CD1c-positive myeloid dendritic cell (primary cell): ENCODE data around the gene DSCAM.
"Not testable (repeated sequence)": the region's sequence is repeated elsewhere in the genome, so short reads cannot be mapped to it uniquely, and the experiment has no call there.

Experiments
- DNase-seq: peaks from one replicate; pipeline ENCODE4 v3.0.0-alpha.2; 2016; ENCODE audit errors: extremely low spot score

The DSCAM gene

DNA sequence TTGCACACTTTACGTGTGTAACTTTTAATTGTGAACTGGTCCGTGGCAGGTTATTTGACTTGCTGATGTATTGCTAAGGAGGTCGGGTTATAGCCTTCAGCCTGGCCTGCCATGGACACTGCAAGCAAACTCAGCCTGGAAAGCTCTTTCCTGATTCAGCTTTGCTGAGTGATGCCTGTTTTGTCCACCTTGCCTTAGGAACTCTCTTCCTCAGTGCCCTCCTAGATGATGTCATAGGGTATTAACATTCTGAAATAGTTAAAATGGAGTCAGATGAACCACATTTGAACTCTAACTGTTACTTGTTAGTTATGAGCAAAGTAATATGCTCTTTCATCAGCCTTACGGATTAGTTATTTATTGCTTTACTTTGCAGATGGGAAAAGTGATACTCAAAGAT is 533.7 kb downstream of the DSCAM start:
- no peak for DNase-seq

DNA sequence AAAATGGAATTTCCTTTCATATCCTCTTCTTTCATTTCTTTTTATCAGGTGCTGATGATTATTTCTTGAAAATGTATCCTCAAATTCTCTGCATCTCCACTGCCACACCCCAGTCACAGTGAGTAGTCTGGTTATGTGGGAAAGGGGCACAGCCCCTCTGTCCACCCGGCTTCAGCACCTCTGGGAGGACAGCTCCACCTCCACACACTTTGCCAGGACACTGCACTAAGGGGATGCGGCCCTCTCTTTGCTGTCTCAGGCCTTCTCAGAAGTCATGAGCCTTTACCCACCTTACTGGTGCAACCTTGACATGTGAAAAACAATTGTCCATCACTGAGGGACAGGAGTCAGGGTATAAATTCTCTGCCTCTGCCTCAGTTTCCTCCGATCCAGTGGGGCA is 546.7 kb downstream of the DSCAM start:
- DNase-seq = no peak

DNA sequence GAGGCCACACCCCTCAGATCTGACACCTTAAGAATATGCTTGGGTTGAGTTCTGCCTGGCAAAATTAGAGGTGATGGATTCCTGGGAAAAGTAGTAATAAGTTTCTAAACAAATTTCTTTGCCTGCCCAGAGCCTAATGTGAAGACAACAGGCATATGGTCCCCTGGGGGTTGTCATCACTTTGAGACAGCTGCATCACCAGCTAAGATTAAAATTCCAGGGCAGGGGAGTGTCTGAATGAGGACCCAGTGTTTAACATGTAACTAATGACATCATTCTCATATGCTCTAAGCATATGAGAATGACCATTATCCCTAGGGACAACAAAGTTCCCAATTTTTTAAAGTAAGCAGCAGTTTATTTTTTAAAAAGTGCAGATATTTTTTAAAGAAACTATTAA is 547.5 kb downstream of the DSCAM start:
- DNase-seq = no peak

DNA sequence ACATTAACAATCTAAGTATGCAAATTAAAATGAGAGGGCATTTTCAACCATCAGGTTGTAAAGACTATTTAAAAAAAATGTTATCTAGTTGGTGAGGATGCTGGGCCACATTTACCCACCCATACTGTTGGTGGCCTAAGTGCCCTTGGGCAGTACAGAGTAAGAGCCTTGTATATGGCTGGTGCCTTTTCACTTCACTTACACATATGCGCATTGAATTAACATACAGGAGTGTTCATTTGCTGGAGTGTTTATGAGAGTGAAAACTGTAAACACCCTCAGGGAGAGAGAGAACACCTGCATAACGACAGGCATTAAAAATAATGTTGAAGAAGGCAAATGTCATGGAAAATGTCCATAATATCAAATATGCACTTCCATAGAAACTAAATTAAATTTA is 552.6 kb downstream of the DSCAM start:
- no peak for DNase-seq

DNA sequence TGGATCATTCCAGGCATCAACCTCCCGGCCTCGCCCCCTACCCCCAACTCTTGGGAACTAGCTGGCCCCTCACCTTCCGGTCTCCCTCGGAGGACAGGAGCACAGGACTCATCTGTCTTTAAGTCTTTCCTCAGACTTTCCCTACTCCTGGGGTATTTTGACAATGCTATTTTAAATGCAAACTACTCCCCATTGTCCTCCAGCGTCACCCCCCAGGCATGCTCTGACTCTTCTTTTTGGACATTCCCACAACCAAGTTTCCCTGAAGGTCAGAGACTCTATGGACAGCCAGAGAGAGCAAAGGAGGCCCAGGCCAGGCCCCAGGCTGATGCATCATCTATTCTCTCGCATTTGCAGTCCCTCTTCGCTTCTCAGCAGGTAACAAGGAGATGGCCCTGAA is 555.4 kb downstream of the DSCAM start:
- no peak for DNase-seq

DNA sequence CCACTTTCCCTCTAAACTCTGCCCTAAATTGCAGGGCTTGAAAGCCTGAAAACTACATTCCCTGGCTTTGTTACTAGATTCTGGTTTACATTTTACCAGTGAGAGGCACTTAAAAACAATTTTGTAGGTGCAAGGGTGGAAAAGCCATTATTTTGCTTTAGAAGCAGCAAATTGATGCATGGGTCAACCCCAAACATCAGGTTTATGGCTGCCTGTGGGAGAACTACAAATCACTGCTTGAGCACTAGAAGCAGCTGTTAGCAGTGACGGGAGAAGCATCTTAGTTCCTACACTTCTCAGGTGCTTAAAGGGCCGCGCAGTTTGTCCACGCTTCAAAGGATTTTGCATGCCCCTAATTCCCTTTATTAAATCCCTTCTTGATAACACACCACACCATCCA is 562.5 kb downstream of the DSCAM start:
- no peak for DNase-seq

DNA sequence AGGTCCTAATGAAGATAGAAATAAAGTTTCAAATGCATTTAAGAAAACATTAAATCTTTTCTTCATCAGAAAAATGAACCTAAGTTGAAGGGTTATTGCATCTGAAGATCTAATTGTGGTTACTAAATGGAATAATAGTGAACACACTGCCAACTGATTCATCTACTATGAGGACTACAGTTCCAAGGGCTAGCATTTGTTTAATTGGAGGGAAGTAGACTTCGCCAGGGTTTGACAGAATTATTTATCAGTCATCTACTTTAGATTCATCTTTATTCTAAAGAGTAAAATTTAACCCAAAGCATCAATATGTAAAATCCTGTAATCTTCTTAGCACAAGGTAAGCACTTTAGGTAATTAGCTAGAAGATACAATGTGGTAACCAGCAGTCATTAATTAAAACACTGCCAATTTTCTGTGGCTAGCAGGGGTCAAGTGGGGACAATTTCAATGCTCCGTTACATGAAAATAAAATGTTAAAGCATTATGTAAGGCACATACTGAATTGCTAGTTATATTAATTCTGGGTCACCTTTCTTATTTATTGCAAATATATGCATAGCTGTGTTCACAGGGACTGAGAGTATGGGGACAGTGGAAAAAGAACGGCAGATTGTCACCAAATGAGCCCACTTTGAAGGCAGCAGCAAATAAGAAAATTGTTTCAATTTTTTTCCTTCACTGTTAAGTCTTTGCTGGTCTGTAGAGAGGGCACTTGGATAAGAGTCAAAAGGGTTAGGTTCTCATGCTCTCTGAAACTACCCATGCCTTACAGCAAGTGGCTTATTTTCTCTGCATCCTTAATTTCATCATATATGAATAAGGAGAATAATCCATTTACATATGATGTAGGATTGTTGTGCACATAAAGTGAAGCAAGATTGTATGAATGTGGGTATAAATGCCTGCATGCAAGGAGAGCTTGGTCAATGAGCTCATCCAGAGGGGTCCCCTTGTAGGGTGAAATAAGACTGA is 563.8 kb downstream of the DSCAM start:
- no peak for DNase-seq

DNA sequence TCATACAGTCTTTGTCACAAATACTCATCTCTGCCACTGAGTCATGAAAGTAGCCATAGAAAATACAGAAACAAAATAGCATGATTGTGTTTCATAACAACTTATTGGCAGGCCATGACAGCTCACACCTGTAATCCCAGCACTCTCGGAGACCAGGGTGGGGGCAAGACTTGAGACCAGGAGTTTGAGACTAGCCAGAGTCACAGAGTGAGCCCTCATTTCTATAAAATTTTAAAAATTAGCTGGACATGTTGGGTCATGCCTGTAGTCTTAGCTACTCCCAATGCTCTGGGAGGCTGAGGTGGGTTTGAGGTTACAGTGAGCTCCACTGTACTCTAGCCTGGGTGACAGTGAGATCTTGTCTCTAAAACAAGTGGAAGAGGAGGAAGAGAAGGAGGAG is 568.6 kb downstream of the DSCAM start:
- no peak for DNase-seq

DNA sequence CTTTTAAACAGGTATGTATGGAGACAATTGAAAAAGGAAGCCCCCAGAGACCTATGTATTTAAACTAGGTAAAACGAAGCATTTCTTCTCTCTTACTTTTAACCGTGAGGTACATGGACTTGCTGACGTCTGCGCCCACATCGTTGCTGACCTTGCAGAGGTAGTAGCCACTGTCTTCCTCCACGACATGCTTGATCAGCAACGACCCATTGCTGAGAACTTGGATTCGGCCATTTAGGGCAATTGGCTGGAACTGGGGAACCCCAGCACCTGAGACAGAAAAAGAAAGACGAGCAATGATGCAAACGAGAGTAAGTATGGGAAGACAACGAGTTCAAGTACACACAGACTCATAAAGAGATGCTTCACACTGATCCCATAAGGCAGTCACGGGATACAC is 571.0 kb downstream of the DSCAM start:
- no peak for DNase-seq

DNA sequence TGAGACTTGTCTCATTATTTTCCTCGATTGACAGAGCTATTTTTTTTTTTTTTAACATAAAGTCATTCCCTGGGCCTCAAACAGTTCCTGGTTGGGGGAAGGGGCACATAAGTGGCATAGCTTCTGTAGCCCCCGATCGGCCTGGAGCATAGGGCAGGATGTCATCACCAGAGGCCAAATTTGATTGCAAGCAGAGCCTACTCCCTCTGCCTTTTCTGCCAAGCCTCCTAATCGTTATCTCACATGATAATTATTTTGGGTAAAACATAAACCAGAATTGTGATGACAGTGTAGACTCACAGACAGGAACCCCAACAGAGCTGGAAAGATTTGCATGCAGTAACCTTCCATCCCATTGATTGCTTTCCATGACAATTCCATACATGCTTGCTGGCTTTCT is 574.9 kb downstream of the DSCAM start:
- DNase-seq = no peak

DNA sequence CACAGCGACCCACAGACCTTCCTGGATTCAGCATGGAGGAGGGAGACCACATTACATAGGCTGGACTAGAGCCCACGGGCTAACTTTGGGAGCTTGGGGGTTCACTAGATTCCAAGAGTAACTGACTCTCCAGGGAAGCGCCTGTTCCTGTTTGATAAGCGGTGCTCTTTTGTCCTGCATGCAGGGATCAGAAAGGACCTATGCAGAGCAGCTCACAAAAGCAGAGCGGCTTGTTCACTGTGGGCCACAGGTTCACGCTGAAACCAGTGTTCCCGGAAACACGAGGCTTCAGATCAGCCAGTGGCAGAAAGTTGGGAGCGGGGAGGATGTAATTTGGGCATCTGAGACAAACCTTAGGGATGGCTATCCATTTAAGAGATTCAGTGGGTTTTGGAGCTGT is 575.8 kb downstream of the DSCAM start:
- no peak for DNase-seq

DNA sequence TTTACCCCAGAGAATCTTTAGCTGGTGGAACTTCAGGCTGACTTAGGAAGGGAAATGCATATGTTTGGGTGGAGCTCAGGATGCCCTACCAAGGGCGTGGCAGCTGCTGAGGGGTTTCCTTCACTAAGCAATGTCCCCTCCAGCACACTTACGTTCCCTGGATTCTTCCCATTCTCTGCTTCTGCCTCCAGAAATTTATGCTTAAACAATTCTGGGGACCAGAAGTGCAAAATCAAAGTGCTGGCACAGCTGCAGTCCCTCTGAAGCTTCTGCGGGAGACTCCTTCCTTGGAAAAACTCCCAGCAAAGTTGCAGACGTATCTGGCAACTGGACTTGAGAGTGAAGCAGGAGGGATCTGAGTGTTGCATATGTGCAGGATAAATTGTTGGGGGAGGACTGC is 576.9 kb downstream of the DSCAM start:
- no peak for DNase-seq

DNA sequence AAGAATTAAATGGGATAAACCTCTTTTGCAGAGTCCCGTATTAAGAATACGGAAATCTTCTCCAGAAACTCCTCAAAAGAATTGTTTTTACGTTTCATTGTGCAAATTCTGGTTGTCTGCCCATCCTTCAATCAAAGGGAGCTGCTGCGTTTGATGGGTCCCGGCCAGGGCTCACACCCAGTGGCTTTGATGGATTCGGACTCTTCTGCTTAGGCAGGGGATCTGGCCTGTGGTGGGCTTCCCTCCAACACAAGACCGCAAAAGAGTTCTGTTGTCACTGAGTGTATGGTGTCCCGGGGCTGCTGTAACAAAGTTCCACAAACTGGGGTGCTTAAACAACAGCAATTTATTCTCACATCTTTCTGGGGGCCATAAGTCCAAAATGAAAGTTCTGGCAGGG is 577.7 kb downstream of the DSCAM start:
- DNase-seq = no peak

DNA sequence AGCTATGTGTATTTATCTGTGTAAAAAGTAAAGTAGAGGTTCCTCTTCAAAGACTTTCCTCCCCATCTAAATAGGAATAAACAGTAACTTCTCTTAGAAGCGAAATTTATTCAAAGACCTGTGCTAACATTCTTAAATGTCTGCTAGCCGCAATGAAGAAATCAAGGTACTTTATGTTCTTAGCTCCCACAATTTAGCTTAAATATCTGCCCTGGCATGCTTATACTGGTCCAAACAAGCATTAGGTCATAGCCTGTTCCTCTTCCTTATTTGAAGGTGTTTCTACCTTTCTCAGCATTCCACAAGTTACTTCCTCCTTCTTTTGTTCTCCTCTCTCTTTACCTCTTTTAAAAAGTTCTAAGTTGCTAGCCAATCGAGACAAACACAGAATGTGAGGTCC is 588.5 kb downstream of the DSCAM start:
- not testable (repeated sequence) for DNase-seq

DNA sequence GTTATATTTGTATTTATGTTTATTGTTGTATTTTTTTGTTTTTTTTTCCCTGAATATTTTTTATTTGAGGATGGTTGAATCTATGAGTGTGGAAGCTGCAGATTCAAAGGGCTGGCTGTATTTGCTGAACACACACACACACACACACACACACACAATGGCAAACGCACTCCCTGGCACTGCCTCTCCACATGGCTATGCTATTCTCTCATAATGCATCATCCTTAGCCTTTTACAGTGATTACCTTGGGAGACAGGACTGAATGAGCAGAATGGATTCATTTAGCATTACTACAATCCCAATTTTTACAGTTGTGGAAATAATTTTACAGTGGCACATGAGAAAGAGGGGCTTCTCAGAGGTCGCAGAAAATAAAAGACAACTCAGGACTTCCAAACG is 589.6 kb downstream of the DSCAM start:
- no peak for DNase-seq

DNA sequence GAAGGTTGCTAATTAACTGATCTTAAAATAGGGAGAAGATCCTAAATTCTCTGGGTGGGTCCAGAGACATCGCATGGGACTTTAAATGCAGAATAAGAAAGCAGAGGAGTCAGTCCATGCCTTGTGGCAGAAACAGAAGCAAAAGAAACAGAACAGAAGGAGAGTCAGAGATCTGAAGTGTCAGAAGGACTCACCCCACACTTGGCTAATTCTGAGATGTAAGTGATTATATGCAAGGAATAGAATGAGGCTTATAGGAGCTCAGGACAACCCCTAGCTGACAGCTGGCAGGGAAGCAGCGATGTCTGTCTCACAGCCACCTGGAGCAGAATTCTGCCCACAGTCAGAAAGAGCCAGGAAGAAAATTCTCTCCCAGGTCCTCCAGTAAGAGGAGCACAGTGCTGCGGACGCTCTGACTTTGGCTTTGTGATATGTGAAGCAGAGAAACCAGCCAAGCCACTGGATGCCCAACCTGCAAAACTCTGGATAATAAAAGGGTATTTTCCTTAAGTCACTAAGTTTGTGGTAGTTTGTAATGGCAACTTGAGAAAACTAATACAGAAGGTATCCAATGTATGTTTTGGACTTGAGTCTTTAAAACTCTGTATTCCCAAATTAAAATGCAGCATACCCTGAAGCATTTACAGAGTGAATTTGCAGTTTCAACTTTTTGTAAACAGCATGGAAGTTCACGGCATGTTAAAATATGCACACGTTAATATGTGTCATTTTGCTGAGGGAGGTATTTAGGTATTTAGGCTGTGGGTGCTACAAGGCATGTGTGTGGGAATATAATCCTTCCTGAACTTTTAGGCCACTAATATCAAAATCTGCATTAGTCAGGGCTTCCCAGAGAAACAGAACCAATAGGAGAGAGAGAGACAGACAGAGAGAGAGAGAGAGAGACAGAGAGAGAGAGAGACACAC is 591.2 kb downstream of the DSCAM start:
- DNase-seq = no peak

DNA sequence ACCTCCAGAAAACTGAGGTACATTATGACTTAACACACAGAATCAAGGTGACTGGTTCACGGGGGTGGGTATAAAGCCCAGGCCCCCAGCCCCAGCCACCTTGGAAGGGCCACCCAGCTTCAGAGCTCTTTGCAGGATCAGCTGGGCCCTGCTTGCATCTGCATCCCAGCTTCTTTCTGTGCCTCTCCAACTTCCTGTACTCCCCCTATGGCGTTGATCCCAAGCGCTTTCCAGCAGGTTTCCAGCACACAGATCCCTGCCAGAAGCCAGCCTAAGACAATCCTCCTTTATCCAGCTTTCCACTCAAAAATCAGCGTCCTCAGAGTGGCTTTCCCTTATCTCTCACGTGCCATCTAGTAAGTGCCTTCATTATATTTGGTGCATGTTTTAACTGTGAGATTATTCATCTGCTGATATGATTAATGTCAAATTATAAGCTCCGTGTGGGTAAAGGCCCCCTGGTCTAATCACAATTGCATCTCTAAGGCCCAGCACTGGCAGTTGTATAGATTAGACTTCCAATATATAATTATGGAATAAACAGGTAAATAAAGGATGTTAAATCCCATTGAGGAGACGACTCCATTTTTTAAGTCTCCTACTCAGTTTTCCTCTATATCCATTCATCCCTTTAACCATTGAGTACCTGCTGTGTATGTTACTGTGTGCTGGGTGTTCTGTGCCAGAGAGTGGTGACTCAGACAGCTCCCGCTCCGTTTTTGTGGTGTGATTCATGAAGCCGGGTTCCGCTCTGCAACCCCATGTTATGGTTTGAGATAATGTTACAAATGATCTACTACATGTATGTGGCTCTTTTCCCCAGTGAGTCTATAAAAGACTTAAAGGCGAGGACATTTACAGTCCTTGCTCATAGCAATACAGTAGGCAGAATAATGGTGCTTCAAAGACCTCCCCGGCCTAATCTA is 592.2 kb downstream of the DSCAM start:
- no peak for DNase-seq

DNA sequence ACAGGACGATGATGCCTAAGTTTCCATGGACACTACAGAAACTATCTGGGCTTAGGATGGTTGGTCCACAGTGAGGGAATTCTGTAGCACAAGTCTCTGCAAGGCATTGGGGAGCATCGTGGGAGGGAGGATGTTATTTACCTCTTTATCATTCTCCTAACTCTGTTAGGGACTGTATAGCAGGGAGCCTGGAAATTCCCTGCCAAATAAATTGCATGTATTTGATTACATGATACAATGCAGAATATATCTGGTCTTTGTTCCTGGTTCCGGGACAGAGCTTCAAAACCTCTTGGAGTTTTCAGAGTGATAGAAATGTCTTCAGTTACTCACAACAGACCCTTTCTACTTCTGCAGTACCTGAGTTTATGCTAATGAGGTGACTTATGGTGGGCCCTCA is 593.8 kb downstream of the DSCAM start:
- no peak for DNase-seq

DNA sequence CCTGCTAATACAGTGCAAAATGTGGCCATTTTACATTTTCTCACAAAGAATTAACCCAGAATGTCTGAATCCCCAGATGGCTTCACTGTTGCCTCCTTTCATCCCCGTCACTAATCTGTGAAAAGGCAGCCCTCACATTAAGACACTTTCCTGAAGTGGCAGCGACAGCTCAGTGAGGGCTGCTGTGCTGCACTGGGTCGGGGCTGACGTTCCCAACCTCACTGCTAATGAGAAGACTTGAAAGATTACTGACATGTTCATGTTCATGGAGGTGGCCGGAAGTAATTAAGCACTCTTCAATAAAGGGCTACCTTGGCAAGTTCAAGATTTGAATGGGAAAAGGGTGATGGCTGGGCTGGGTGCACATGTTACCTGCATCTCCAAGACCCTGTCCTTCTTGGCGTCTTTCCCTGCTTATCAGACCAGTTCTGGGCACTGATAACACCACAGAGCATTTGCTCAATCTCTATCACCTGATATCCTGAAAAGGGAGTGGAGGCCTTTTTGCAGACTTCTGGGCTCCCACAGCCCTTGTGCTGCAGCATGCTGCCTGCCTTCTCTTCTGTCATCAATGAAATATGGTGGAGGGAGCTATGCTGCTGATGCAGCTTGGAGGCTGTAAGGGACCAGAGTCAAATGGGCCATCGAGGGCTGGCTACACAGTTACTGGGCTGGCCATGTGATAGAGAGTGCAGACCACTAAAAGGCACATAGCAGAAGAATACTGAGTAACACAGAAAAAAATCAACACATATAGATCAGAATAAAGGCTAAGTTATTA is 596.3 kb downstream of the DSCAM start:
- DNase-seq = no peak

DNA sequence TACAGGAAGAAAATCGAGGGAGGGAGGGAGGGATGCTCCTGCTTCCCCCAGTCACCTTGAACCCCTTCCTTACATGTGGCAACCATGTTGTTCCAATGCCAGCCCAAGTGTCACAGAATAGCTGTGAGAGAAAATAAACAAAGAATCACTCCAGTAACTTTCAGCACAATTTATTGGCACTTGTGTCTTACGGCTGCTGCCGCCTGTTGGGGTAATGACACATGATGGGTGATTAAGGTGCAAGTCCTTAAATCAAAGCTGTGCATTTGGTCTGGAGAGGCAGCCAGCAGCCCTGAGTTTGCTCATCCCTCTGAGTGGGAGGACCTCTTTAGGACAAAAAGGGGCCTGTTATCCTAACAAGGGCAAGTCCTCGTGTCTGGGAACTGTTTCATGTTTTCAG is 602.0 kb downstream of the DSCAM start:
- no peak for DNase-seq

DNA sequence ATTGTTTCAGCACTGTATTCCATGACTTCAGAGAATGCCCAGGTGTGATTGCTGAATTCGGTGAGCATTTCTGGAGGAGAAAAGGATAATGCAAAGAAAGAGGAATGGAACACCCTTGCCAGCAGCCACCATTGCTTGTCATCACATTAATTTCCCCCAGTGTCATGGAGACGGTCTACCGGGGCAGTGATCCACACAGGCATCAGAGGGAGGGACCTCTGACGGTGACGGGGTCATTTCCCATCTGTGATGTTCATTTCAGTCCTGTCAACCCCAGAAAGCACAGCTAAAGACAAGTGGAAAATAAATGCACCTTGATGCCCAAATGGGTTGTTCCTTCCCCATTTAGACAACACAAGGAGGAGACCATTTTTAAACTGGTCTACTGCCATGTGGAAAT is 603.3 kb downstream of the DSCAM start:
- DNase-seq = no peak
